SU-DHL-6 (cell line): ENCODE data around the gene GALNT12.

Experiments
- H2AFZ ChIP-seq: fragments of 200-600 bp; sonication (generic); 2 replicates; pipeline ENCODE4 v1.6.1; 2014; ENCODE audit warnings: low read depth, mild to moderate bottlenecking, moderate library complexity, mixed read lengths, antibody characterized with exemption, low read length; ENCODE audit not compliant: severe bottlenecking
- H3F3A ChIP-seq: fragments of 200-600 bp; shearing (Covaris generic); 2 replicates; pipeline ENCODE4 v1.6.0; 2016; ENCODE audit warnings: antibody characterized with exemption, mild to moderate bottlenecking; ENCODE audit not compliant: insufficient read depth
- H3K27ac ChIP-seq: fragments of 200-600 bp; sonication (generic); 2 replicates; pipeline ENCODE4 v1.5.1; 2016; ENCODE audit warnings: low read depth, mild to moderate bottlenecking, low read length, moderate library complexity, mixed read lengths
- H3K27me3 ChIP-seq: fragments of 200-600 bp; sonication (generic), shearing (Covaris generic); 2 replicates; pipeline ENCODE4 v1.6.0; 2014; ENCODE audit warnings: mild to moderate bottlenecking, low read length
- H3K36me3 ChIP-seq: fragments of 200-600 bp; sonication (generic); 2 replicates; pipeline ENCODE4 v1.6.1; 2014; ENCODE audit warnings: mild to moderate bottlenecking, low read length, mixed read lengths
- H3K4me2 ChIP-seq: fragments of 300-600, 200-600 bp; shearing (Covaris generic), sonication (generic); 2 replicates; pipeline ENCODE4 v1.6.0; 2014; ENCODE audit warnings: low read length, low read depth, mild to moderate bottlenecking; ENCODE audit not compliant: poor library complexity, severe bottlenecking
- H3K4me3 ChIP-seq: fragments of 200-600 bp; sonication (generic); 2 replicates; pipeline ENCODE4 v1.5.1; 2014; ENCODE audit warnings: antibody characterized with exemption, low read length, mild to moderate bottlenecking, mixed read lengths; ENCODE audit not compliant: insufficient read depth, poor library complexity, severe bottlenecking
- H3K79me2 ChIP-seq: fragments of 200-600 bp; sonication (generic); 2 replicates; pipeline ENCODE4 v1.6.1; 2014; ENCODE audit warnings: mild to moderate bottlenecking, low read length, moderate library complexity; ENCODE audit not compliant: insufficient read depth
- H3K9ac ChIP-seq: fragments of 200-600 bp; sonication (generic); 2 replicates; pipeline ENCODE4 v1.7.0; 2014; ENCODE audit warnings: mild to moderate bottlenecking, low read length
- H3K9me2 ChIP-seq: fragments of 200-600 bp; sonication (generic); replicated peaks from 2 replicates; pipeline ENCODE4 v1.6.1; 2014; ENCODE audit warnings: low read length; ENCODE audit not compliant: insufficient read depth
- H3K9me3 ChIP-seq: fragments of 200-600 bp; sonication (generic); 2 replicates; pipeline ENCODE4 v1.6.1; 2014; ENCODE audit warnings: low read length, mixed read lengths; ENCODE audit not compliant: insufficient read depth
- H4K20me1 ChIP-seq: fragments of 200-600 bp; sonication (generic); 2 replicates; pipeline ENCODE4 v1.6.1; 2014; ENCODE audit warnings: low read depth, mild to moderate bottlenecking, antibody characterized with exemption, low read length, moderate library complexity, mixed read lengths
- CTCF ChIP-seq: fragments of 200-600 bp; sonication (generic); IDR thresholded peaks from one replicate; pipeline ENCODE4 v1.5.1; 2017; ENCODE audit warnings: antibody characterized with exemption, mild to moderate bottlenecking, low read length, moderate library complexity; ENCODE audit not compliant: insufficient read depth, poor library complexity, severe bottlenecking
- EZH2phosphoT487 ChIP-seq: fragments of 200-600 bp; sonication (generic), shearing (Covaris generic); conservative IDR thresholded peaks from 2 replicates; pipeline ENCODE4 v1.6.1; 2018; ENCODE audit warnings: mild to moderate bottlenecking, antibody characterized with exemption, low read length, moderate library complexity, mixed read lengths

GALNT12 gene

GRCh38 chr9:98810102-98810842 lies 2.8 kb downstream of the GALNT12 start:
- no peak overlapping the region for H3K9ac ChIP-seq
- H3K27me3 ChIP-seq: no peaks in the 10 kb centered on the region
- no peaks in the 10 kb centered on the region; the same call in 1 of the 2 replicates for H3F3A ChIP-seq
- no peak overlapping the region for H2AFZ ChIP-seq
- H3K27ac ChIP-seq: no peak overlapping the region
- H3K4me3 ChIP-seq: no peak overlapping the region
- H4K20me1 ChIP-seq: no peaks in the 10 kb centered on the region
- peaks cover 7% of the 10 kb centered on the region; the same call in 1 of the 2 replicates for H3K9me3 ChIP-seq
- H3K4me2 ChIP-seq: no peak overlapping the region
- H3K9me2 ChIP-seq: no peaks in the 10 kb centered on the region
- H3K79me2 ChIP-seq: no peaks in the 10 kb centered on the region
- TF ChIP-seq EZH2phosphoT487 (no peak), CTCF (no peak)
- H3K36me3 ChIP-seq: no peaks in the 10 kb centered on the region

- H3K79me2 ChIP-seq: no peaks in the 10 kb centered on the region
- H3K9me2 ChIP-seq: no peaks in the 10 kb centered on the region
- no peaks in the 10 kb centered on the region for H3K36me3 ChIP-seq
- no peak overlapping the region for H3K9ac ChIP-seq
- H3K4me3 ChIP-seq: no peak overlapping the region
- H3K27me3 ChIP-seq: no peaks in the 10 kb centered on the region
- H4K20me1 ChIP-seq: no peaks in the 10 kb centered on the region
- no peak overlapping the region for H2AFZ ChIP-seq
- TF ChIP-seq EZH2phosphoT487 (no peak), CTCF (no peak)
- H3K27ac ChIP-seq: no peak overlapping the region
- peaks cover 7% of the 10 kb centered on the region; the same call in 1 of the 2 replicates for H3K9me3 ChIP-seq
- H3K4me2 ChIP-seq: no peak overlapping the region
- no peaks in the 10 kb centered on the region; the same call in 1 of the 2 replicates for H3F3A ChIP-seq
Observed at GRCh38 chr9:98811051-98811650, 3.7 kb downstream of the GALNT12 start.

GRCh38 chr9:98815391-98815951 lies 8.0 kb downstream of the GALNT12 start:
- no peak for TF ChIP-seq CTCF
- no peak for TF ChIP-seq EZH2phosphoT487
- Histone ChIP-seq H3K79me2 (no peaks in the 10 kb centered on the region), H3K9me2 (no peaks in the 10 kb centered on the region), H3K9ac (no peak overlapping the region), H2AFZ (no peak overlapping the region), H3K4me2 (no peak overlapping the region), H3K27me3 (no peaks in the 10 kb centered on the region), H3K4me3 (no peak overlapping the region), H3K9me3 (peaks cover 7% of the 10 kb centered on the region; the same call in 1 of the 2 replicates), H3F3A (no peaks in the 10 kb centered on the region), H3K36me3 (no peaks in the 10 kb centered on the region), H4K20me1 (no peaks in the 10 kb centered on the region), H3K27ac (no peak overlapping the region)
